AG10803 (cell line): ENCODE measurements around the gene RALGAPA2.

Experiments used
- DNase-seq: peaks from one replicate; pipeline ENCODE4 v3.0.0; 2010; ENCODE audit warnings: low read depth
- H3K4me3 ChIP-seq: 2 replicates; pipeline ENCODE4 v1.5.1; 2011; ENCODE audit warnings: mild to moderate bottlenecking, low read length, control low read depth
- TF ChIP-seq, protein P1 (sequence below): conservative IDR thresholded peaks from 2 replicates; pipeline ENCODE4 v1.5.1; 2011; ENCODE audit warnings: mild to moderate bottlenecking, low read length, control low read depth, inconsistent platforms

Gene RALGAPA2

DNA sequence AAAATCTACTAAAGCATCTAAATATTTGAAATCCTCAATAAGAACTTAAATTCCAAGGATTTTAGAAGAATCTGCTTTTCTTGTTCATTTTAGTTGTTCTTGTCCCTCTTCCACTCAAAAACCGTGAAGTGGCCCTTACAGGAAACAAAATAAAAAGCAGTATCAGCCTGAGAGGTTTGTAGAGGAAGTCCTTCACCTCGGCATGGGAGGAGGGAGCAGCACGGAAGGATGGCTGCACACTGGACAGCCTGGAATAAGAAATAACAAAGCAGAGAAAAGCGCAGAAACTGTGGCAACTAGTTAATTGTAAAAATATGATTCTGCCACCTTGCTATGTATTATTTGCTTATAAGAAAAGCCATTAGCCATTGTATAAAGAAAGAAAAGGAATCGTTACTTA, 46.1 kb downstream of the RALGAPA2 start:
- DNase-seq = no peak
- TF ChIP-seq, protein P1, sequence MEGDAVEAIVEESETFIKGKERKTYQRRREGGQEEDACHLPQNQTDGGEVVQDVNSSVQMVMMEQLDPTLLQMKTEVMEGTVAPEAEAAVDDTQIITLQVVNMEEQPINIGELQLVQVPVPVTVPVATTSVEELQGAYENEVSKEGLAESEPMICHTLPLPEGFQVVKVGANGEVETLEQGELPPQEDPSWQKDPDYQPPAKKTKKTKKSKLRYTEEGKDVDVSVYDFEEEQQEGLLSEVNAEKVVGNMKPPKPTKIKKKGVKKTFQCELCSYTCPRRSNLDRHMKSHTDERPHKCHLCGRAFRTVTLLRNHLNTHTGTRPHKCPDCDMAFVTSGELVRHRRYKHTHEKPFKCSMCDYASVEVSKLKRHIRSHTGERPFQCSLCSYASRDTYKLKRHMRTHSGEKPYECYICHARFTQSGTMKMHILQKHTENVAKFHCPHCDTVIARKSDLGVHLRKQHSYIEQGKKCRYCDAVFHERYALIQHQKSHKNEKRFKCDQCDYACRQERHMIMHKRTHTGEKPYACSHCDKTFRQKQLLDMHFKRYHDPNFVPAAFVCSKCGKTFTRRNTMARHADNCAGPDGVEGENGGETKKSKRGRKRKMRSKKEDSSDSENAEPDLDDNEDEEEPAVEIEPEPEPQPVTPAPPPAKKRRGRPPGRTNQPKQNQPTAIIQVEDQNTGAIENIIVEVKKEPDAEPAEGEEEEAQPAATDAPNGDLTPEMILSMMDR = no peak
- no peak overlapping the region for H3K4me3 ChIP-seq

DNA sequence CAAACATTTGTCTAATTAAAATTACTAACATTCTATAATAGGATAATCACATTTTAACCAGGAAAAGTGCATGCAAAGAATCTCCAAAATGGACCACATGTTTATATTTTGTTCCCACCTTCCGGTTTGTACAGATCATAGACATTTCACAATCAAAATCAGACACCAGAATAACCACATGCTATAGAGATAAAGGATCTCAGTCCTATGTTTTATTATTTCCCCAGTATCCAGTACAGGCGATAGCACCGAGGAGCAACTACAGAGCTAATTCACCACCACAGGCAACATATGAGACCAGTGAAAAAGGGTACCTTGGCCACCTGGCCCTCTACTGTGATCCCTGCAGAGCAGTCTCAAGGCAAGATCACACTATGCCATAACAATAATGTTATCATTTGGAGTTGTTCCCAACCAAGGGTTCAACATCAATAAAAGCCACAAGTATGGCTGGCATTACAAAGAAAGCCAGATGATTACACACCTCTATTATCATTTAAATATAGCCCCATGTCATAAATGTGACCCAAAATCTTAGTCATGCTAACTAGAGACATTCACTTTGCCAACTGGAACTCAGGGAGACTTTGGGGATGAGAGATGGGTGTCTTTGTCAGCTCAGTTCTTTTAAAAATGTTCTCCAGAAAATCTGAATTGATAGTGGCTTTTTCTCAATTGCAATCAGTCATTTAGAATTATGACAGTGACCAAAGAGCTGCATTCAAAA, 46.7 kb downstream of the RALGAPA2 start:
- TF ChIP-seq, protein P1 = no peak
- H3K4me3 ChIP-seq = no peak overlapping the region
- DNase-seq = no peak

DNA sequence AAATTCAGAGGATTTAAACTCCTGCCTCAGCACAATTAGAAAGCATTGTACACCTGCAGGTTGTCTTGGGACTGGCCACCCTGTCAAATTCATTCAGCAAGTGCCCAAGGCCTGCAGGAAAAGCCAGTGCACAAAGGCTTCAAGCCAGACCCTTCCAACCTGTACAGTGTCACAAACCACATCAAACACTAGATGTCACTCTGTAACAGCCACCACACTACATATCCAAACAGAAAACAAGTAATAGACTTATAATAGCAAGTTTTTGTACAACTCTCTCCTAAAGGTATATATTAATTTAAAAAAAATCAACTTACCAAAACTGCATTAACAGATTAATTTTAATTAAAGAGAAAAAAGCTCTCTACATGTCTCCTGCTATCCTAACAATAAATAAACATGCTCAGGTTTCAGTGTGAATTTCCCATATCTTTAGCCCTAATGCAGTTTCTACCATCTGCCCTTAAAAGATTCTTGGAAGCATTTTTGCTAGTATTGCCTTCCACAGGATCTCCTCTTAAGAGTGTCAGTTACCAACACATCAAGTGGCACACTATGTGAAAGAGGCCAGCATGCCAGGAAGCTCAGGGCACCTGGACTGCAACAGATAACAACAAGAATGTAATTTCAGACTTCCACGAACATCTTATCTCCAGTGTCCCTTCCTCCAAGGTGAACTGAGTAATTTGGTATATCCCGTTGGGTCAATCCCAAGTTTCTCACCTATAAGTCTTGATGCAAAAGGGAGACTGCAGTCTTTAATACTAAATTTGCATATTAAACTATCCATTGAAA, 47.5 kb downstream of the RALGAPA2 start:
- no peak for DNase-seq
- H3K4me3 ChIP-seq = no peak overlapping the region
- TF ChIP-seq, protein P1 = peak; percentile 31

DNA sequence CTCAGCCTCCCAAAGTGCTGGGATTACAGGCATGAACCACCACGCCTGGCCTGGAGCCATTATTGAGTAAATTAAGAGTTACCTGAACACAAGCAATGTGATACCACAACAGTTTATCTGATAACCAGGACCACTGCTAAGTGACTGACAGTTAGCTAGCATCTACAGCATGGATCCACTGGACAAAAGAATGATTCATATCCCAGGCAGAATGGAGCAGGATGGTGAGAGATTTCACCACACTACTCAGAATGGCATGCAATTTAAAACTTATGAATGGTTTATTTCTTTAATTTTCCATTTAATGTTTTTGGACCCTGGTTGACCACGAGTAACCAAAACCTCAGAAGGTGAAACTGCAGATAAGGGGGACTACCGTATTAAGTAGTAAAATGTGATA, 48.6 kb downstream of the RALGAPA2 start:
- TF ChIP-seq, protein P1 = no peak
- no peak overlapping the region for H3K4me3 ChIP-seq
- DNase-seq = no peak

DNA sequence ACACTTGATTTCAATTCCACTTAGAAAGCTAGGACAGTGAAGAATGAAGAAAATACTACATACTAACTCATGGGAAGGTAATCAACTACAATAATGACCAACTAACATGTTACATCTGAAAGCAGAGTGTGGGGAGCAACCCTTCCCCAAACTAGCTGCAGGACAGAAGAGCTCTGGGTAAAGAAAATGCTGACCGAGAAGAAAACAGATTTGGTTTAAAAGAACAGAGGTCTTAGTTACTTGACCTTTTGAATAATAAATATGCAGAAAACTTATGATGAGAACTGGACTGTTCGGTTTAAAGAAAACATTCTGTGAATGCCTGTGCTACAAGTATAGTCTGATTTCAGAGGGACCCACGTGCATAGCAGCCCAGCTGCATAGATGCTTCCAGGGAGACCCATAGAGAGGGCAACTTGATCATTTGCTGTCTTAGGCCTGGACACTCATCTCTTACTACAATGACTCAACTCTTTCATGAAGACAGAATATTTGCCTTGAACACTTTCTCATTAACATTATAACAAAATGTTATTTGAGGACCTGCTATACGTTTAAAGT, 53.5 kb downstream of the RALGAPA2 start:
- DNase-seq = no peak
- H3K4me3 ChIP-seq = no peak overlapping the region
- TF ChIP-seq, protein P1 = no peak

DNA sequence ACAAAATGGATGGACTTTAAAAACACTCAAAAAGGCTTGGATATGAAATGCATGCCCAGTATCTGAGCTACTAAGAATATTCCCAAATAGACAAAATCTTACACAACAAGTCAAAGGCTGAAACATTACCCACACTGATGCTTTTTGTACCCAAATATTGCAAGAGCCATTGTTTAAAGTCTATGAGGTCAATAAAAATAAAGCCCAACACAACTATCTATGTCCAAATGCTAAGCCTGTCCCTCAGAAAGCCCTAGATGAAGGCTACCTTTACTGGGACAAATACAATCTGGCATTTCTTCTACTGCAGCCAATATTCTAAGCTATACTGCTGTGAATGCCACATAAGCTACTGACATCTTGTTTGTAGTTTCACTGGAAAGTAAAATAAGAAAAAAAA, 54.3 kb downstream of the RALGAPA2 start:
- TF ChIP-seq, protein P1 = no peak
- no peak overlapping the region for H3K4me3 ChIP-seq
- no peak for DNase-seq
